ENCODE results near the gene HAND1. TPM values are rescaled to one million over a fixed set of nuclear protein-coding genes. Genes with fewer than 3 reads are reported as not detected.

The HAND1 gene
- total and polyA plus RNA-seq, 9 of the 15 experiments (the other 6 are each of a cell fraction or from before 2014, with no cell fraction given) = not detected

- H3K4me1 ChIP-seq (replicated peaks in 1 of 2; ENCODE audit: control insufficient read depth in 2 of 2, insufficient read depth in 2 of 2, low read length in 2 of 2) = peaks cover 0 to 16% of the 10 kb centered on the region in 2 experiments; a peak in 4 of 5 replicates
- in situ Hi-C loops (cut with MboI) (no loop called here), intact Hi-C loops (cut with micrococcal nuclease) (no loop called here)
- FAIRE-seq (peak; percentile 6), ATAC-seq (no peak), DNase-seq (ENCODE audit: extremely low read depth in 1 of 4, low spot score in 3 of 4) (no peak)
- no peak overlapping the region for H3K4me2 ChIP-seq (ENCODE audit: insufficient read depth, low read length)
- BruUV-seq (replicated peaks) = no TSS peak
- H3K27ac ChIP-seq (ENCODE audit: extremely low read depth, low read depth, low read length) = no peak overlapping the region
- POLR2A ChIA-PET = interaction anchor here (0.7 to 1.4 kb wide), 2 partner anchors 9 to 1438 kb away, joined by 4 read pairs; no protein-coding TSS in a partner anchor
- H3K4me3 ChIP-seq = no peak overlapping the region
- CTCF ChIA-PET (ENCODE audit: low intra/inter-chr PET ratio) = no interaction called here
- no peaks in the 10 kb centered on the region for H3K79me2 ChIP-seq (ENCODE audit: control insufficient read depth, insufficient read depth, low read length)
- H2AFZ ChIP-seq (ENCODE audit: low read depth, low read length) = no peak overlapping the region
- no peaks in the 10 kb centered on the region for H3K9me1 ChIP-seq (ENCODE audit: control insufficient read depth, insufficient read depth, low read length)
- H4K20me1 ChIP-seq (replicated peaks; ENCODE audit: control insufficient read depth, insufficient read depth, low read length) = no peaks in the 10 kb centered on the region
- H3K9me3 ChIP-seq (replicated peaks; ENCODE audit: control insufficient read depth, insufficient read depth, low read depth, low read length) = no peaks in the 10 kb centered on the region
- WGBS (ENCODE audit: insufficient coverage, low coverage, missing lambda C conversion rate) = 0% methylated on average over 2 of the region's 2 CpGs
- peaks cover 7 to 21% of the 10 kb centered on the region in 2 experiments; a peak in 4 of 5 replicates for H3K27me3 ChIP-seq (ENCODE audit: control insufficient read depth in 2 of 2, insufficient read depth in 2 of 2, low read length in 2 of 2)
- no peak overlapping the region for H3K9ac ChIP-seq (ENCODE audit: insufficient read depth in 1 of 2, low read depth in 2 of 2, low read length in 2 of 2)
- H3K36me3 ChIP-seq (ENCODE audit: control insufficient read depth, insufficient read depth, low read length) = no peaks in the 10 kb centered on the region
- TF ChIP-seq FOXJ3 (CRISPR knock-in tag; IDR thresholded peaks at IDR 0.05) (no peak), PYGO2 (tag; IDR thresholded peaks at IDR 0.05) (no peak)
Measured at GRCh38 chr5:154514331-154514730, 36.3 kb upstream of the HAND1 start.

- POLR2A ChIA-PET = interaction anchor here (1.6 kb wide), 1 partner anchor 29 kb away, joined by 4 read pairs; no protein-coding TSS in a partner anchor
- Histone ChIP-seq H3K9me3 (replicated peaks; ENCODE audit: control insufficient read depth, insufficient read depth, low read depth, low read length) (no peaks in the 10 kb centered on the region), H4K20me1 (replicated peaks; ENCODE audit: control insufficient read depth, insufficient read depth, low read length) (no peaks in the 10 kb centered on the region), H2AFZ (ENCODE audit: low read depth, low read length) (no peak overlapping the region), H3K9ac (ENCODE audit: insufficient read depth in 1 of 2, low read depth in 2 of 2, low read length in 2 of 2) (no peak overlapping the region), H3K79me2 (ENCODE audit: control insufficient read depth, insufficient read depth, low read length) (no peaks in the 10 kb centered on the region), H3K9me1 (ENCODE audit: control insufficient read depth, insufficient read depth, low read length) (no peaks in the 10 kb centered on the region), H3K4me3 (no peak overlapping the region), H3K27me3 (ENCODE audit: control insufficient read depth in 2 of 2, insufficient read depth in 2 of 2, low read length in 2 of 2) (peaks cover 7 to 27% of the 10 kb centered on the region in 2 experiments; a peak in 4 of 5 replicates), H3K4me2 (ENCODE audit: insufficient read depth, low read length) (no peak overlapping the region), H3K4me1 (replicated peaks in 1 of 2; ENCODE audit: control insufficient read depth in 2 of 2, insufficient read depth in 2 of 2, low read length in 2 of 2) (peaks cover 0 to 10% of the 10 kb centered on the region in 2 experiments; a peak in 4 of 5 replicates), H3K27ac (ENCODE audit: extremely low read depth, low read depth, low read length) (no peak overlapping the region), H3K36me3 (ENCODE audit: control insufficient read depth, insufficient read depth, low read length) (no peaks in the 10 kb centered on the region)
- no peak for DNase-seq (ENCODE audit: extremely low read depth in 1 of 4, low spot score in 3 of 4)
- intact Hi-C loops (cut with micrococcal nuclease) = no loop called here
- BruUV-seq (replicated peaks) = no TSS peak
- in situ Hi-C loops (cut with MboI) = no loop called here
- ATAC-seq = no peak
- CTCF ChIA-PET (ENCODE audit: low intra/inter-chr PET ratio) = no interaction called here
- FAIRE-seq = no peak
- 3% methylated on average over 4 of the region's 4 CpGs for WGBS (ENCODE audit: insufficient coverage, low coverage, missing lambda C conversion rate)
- TF ChIP-seq CHD1 (IDR thresholded peaks at IDR 0.05; ENCODE audit: low read length) (no peak), ZBTB17 (CRISPR knock-in tag; IDR thresholded peaks at IDR 0.05) (no peak), HSF4 (CRISPR knock-in tag; IDR thresholded peaks at IDR 0.05; ENCODE audit: borderline replicate concordance) (no peak), ZNF12 (CRISPR knock-in tag; IDR thresholded peaks at IDR 0.05) (no peak), DMBX1 (CRISPR knock-in tag; IDR thresholded peaks at IDR 0.05; ENCODE audit: borderline replicate concordance) (no peak), FOXM1 (IDR thresholded peaks at IDR 0.05; ENCODE audit: low read depth) (no peak), FOXM1 (CRISPR knock-in tag; IDR thresholded peaks at IDR 0.05; ENCODE audit: low read depth) (no peak), GABPA (tag; conservative IDR thresholded peaks at IDR 0.05; ENCODE audit: low read depth) (no peak), ZNF184 (CRISPR knock-in tag; IDR thresholded peaks at IDR 0.05) (no peak), ZBTB49 (CRISPR knock-in tag; IDR thresholded peaks at IDR 0.05; ENCODE audit: borderline replicate concordance) (no peak), ATF6 (CRISPR knock-in tag; IDR thresholded peaks at IDR 0.05) (no peak)
Measured at GRCh38 chr5:154513669-154514084, 35.6 kb upstream of the HAND1 start.
